Gastroesophageal sphincter (tissue), 3 donors: ENCODE data around the gene CCDC122.

Source experiments
- EP300 ChIP-seq: sonication (generic); formaldehyde crosslinking; IDR thresholded peaks from one replicate; pipeline ENCODE4 v1.6.1; 2017; ENCODE audit warnings: antibody characterized with exemption, mild to moderate bottlenecking
- POLR2A ChIP-seq, 2 donors: fragments of 450-650 bp; IDR thresholded peaks; one replicate each; pipeline ENCODE4 v1.6.1; 2017; ENCODE audit warnings: antibody characterized with exemption in 2 of 2, mild to moderate bottlenecking in 2 of 2, moderate library complexity in 1 of 2
- POLR2AphosphoS5 ChIP-seq: sonication (generic); formaldehyde crosslinking; IDR thresholded peaks from one replicate; pipeline ENCODE4 v1.6.1; 2017; ENCODE audit warnings: antibody characterized with exemption
- TF ChIP-seq, protein P1 (sequence below), 4 experiments: fragments of 200-600 bp in 2 of 4; fragments of 450-650 bp in 2 of 4; sonication (generic) in 1 of 4; IDR thresholded peaks; one replicate each; pipeline ENCODE4 v1.5.1; 2017 to 2019; ENCODE audit warnings: antibody characterized with exemption in 4 of 4, mild to moderate bottlenecking in 2 of 4, moderate library complexity in 2 of 4

DNA sequence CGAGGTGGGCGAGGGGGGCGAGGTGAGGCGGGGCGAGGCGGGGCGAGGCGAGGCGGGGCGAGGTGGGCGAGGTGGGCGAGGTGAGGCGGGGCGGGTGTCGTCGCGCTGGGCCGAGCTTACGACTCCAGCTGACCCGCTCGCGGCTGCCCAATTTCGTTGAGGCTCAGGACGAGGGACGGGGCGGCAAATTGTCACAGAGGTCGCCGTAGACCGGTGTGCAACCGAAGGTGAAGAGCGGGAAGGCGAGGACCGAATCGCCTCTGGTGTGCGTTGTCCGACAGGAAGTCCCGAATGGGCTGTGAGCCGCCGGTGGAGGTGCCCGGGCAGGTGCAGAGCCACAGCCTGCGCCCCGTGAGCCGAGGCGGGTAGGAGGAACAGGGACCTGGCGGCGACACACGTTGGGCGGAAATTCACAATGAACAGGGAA lies 228 bp upstream of the CCDC122 start, which contains the start of gene LACC1:
- TF ChIP-seq EP300 (no peak), POLR2A (IDR thresholded peaks at IDR 0.05) (no peak), POLR2AphosphoS5 (no peak)
- TF ChIP-seq, protein P1, sequence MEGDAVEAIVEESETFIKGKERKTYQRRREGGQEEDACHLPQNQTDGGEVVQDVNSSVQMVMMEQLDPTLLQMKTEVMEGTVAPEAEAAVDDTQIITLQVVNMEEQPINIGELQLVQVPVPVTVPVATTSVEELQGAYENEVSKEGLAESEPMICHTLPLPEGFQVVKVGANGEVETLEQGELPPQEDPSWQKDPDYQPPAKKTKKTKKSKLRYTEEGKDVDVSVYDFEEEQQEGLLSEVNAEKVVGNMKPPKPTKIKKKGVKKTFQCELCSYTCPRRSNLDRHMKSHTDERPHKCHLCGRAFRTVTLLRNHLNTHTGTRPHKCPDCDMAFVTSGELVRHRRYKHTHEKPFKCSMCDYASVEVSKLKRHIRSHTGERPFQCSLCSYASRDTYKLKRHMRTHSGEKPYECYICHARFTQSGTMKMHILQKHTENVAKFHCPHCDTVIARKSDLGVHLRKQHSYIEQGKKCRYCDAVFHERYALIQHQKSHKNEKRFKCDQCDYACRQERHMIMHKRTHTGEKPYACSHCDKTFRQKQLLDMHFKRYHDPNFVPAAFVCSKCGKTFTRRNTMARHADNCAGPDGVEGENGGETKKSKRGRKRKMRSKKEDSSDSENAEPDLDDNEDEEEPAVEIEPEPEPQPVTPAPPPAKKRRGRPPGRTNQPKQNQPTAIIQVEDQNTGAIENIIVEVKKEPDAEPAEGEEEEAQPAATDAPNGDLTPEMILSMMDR (IDR thresholded peaks at IDR 0.05) = no peak
